HG02610 (cell line): ENCODE results near the gene C10orf67.
A peak's percentile ranks its signal among the peaks of the same experiment; 100 is the strongest.

Experiments
- ATAC-seq: cut with Tn5 transposase; IDR thresholded peaks from one replicate; pipeline ENCODE4 v1.9.1; 2021; ENCODE audit warnings: mild to moderate bottlenecking, moderate library complexity; ENCODE audit not compliant: unreplicated experiment

Gene C10orf67

DNA sequence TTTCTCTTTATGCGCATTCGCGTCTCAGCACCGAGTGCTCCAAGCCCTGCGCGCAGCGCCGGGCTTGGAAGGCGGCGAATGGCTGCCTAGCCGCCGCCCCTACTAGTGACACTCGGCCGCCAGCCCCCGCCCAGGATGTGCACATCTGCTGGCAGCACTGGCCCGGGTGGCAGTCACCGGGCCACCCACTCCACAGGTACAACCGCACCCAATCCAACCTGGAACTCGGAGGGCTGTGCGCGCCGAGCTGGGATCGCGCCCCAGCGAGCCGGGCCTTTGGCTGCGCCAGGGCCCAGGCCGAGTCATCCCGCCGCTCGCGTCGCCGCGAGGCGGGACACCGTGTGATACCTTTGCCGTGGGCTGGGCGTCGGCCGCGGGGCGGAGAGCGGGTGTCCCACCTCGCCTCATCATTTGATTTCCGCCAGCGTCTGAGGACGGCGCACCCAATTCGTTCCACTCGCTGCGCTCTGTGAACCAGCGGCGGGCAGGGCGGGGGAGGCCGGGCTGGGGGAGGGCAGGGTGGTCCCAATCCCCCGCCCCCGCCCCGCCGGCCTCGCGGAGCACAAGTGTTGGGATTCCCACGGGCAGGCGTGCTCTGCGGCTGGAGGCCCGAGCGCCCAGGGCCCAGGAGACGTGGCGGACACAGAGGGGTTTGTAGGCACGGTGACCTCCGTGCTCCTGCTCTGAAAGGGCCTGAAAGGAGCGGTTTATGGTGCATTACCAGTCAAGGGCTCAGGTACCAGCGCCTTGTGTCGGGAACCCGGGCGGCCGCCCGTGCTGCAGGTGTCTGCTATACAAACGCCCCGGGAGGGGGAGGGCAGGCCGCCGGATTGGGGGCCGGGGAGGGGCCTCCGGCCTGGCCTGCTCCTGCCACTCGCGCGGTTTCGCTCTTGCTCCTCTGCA lies 170.3 kb downstream of the C10orf67 start:
- no peak for ATAC-seq

DNA sequence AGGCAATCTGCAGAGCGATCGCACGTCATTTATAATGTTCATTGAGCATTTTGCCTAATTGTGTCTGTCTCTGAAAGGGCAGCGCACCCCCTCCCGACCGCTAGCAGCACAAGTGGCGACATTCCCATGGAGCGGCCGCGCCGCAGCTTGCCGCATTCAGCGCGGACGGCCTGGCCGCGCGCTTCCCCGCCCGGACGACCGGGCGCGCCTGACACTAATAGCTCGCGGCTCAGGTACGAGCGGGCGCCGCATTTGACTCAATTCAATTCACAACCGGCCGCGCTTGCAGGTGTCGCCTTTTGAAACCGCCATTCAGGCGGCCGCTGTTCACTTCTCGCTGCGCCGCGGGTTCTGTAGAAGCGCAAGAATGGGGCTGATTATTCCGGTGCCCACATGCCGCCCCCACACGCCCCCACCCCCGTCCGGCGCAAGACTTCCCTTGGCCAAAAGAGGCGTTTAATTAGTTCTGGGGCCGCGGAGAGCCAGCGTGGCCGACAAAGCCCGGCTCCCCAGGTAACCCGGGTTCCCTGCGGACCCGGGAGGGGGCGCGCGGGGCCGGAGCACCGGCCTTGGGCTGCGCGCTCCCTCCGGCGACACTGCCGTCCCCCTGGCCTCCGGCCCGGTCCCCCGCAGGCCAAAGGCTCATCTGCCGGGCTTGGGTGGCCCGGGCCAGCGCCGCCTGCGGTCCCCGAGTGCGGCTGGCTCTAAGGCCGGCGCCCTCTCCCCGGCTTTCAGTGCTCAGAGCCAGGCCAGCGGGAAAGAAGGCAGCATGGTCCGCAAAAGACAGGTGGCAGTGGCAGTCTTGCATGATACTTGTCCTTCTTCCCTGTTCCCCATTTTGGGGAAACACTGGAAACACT lies 171.2 kb downstream of the C10orf67 start:
- ATAC-seq = no peak

DNA sequence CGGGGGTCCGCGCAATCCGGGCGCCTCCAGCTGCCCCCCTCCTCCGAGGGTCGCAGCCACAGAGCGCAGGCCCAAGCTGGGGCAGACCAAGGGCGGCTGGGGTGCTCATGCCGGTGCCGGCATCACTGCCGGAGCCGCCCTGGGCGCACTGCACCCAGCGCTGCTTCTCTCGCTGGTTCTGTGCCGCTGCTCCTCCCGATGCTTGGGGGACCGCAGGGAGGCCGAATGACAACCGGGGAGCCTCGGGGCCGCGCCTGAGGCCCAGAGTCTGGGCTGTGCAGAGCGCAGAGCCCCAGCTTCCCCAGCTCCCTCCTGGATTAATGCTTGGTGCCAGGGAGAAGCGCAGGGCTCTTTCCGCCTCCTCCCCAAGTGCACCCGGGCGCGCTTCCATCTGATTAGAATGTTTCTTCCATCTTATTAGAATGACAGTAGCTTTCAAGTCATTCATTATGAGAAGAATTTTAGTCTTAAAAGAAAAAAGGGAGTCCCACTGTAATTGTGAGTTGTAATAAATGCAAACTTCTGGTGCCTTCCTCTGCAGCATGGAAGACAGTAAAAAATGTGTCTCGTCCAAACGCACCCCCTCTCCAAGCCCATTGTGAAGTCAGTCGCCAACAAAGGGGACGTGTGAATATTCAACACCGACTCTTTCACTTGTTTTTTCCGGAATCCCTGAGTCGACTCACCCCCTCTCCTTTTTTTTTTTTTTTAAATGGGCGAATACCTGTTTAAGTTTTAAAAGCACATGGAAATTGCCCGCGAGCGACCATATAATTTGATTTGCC lies 172.0 kb downstream of the C10orf67 start:
- ATAC-seq = no peak

- ATAC-seq = no peak
Measured at GRCh38 chr10:23171232-23171876, 173.2 kb downstream of the C10orf67 start.

- ATAC-seq = peak; percentile 69
Measured at GRCh38 chr10:23158370-23158769, 186.2 kb downstream of the C10orf67 start.

- peak; percentile 54 for ATAC-seq
Measured at GRCh38 chr10:23157691-23158369, 186.8 kb downstream of the C10orf67 start.

DNA sequence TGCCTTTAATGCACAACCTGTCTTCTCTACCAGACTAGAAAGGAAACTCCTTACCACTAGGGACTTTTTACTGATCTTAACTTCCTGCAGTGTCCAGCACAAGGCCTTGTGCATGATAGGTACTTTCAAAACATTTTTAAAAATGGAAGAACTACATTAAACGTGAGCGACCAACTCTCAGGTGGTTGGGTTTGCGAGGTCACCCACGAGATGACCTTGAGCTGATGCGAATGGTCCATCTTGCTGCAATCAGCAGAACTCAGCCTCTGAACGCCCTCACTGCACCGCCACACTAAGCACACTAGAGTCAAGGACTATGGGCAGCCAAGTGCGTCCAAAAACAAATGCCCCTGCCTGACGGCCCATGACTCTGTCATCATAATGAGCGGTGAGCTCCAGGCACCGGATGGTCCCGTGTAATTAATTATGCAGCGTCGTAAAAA lies 187.3 kb downstream of the C10orf67 start:
- ATAC-seq = no peak

GRCh38 chr10:23156447-23157150 lies 188.0 kb downstream of the C10orf67 start:
- no peak for ATAC-seq

DNA sequence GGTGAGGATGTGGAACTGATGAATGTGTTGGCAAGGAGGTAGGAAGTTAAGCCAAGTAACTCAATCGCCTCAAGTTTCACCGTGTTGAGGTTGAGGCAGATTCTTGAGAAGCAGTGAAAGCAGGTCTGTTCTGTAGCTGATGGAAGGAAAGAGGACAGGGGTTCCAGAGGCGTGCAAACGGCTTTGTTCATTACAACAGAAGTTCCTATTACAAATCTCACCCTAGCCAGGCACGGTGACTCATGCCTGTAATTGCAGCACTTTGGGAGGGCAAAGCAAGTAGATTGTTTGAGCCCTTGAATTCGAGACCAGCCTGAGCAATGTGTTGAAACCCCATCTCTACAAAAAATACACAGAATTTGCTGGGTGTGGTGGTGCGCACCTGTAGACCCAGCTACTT lies 189.4 kb downstream of the C10orf67 start:
- no peak for ATAC-seq
